Endothelial cell of umbilical vein (primary cell): ENCODE data around the gene EFR3B.

ENCODE experiments used
- CTCF ChIP-seq, 2 donors: IDR thresholded peaks; 1 replicate in 1 of 2; 2 replicates in 1 of 2; pipeline ENCODE4 v1.5.1; 2011; ENCODE audit warnings: low read length in 2 of 2, mild to moderate bottlenecking in 2 of 2, moderate library complexity in 2 of 2, control low read depth in 1 of 2, inconsistent platforms in 1 of 2, low read depth in 1 of 2; ENCODE audit not compliant: insufficient read depth in 1 of 2; ENCODE audit errors: extremely low read depth in 1 of 2
- EZH2 ChIP-seq: IDR thresholded peaks from 2 replicates; pipeline ENCODE4 v1.6.1; 2012; ENCODE audit warnings: borderline replicate concordance, low read depth, mild to moderate bottlenecking, moderate library complexity, low read length, inconsistent platforms; ENCODE audit not compliant: severe bottlenecking
- JUN ChIP-seq: IDR thresholded peaks from 2 replicates; pipeline ENCODE4 v1.6.1; 2011; ENCODE audit warnings: borderline replicate concordance, low read depth; ENCODE audit not compliant: insufficient read length, insufficient read depth
- MAX ChIP-seq: IDR thresholded peaks from 2 replicates; pipeline ENCODE4 v1.6.1; 2011; ENCODE audit not compliant: insufficient read depth, insufficient read length
- MYC ChIP-seq: IDR thresholded peaks from one replicate; pipeline ENCODE4 v1.6.1; 2011; ENCODE audit warnings: mild to moderate bottlenecking, low read depth, low read length
- POLR2A ChIP-seq: IDR thresholded peaks from 2 replicates; pipeline ENCODE4 v1.6.1; 2012; ENCODE audit warnings: low read depth, mild to moderate bottlenecking, control low read depth, low read length
- POLR2AphosphoS5 ChIP-seq: IDR thresholded peaks from 2 replicates; pipeline ENCODE4 v1.6.1; 2012; ENCODE audit warnings: low read depth, mild to moderate bottlenecking, control low read depth, low read length, moderate library complexity; ENCODE audit not compliant: insufficient read depth

- TF ChIP-seq POLR2A = no peak
- no peak for TF ChIP-seq CTCF (IDR thresholded peaks at IDR 0.05; ENCODE audit: extremely low read depth in 1 of 2, insufficient read depth in 1 of 2, low read depth in 1 of 2, low read length in 2 of 2)
- TF ChIP-seq JUN = no peak
- no peak for TF ChIP-seq EZH2
- no peak for TF ChIP-seq POLR2AphosphoS5
- TF ChIP-seq MYC = no peak
- no peak for TF ChIP-seq MAX
Measured at GRCh38 chr2:25178976-25179375, 137.1 kb downstream of the EFR3B start.
